GM19328 (cell line): ENCODE measurements around the gene CDV3.
"Not testable (repeated sequence)": the region's sequence is repeated elsewhere in the genome, so short reads cannot be mapped to it uniquely, and the experiment has no call there.

Experiments
- ATAC-seq: cut with Tn5 transposase; IDR thresholded peaks from one replicate; pipeline ENCODE4 v1.9.1; 2021; ENCODE audit warnings: mild to moderate bottlenecking, moderate library complexity; ENCODE audit not compliant: unreplicated experiment

The CDV3 gene

GRCh38 chr3:133573629-133574194 is at the start of gene CDV3:
Gene CDV3 (plus strand): TSS chr3:133573686. CDS start chr3:133574045, 359 bp downstream.
- peak; percentile 22 for ATAC-seq

GRCh38 chr3:133523758-133524157 is 49.7 kb upstream of the CDV3 start:
- not testable (repeated sequence) for ATAC-seq

- ATAC-seq = no peak
These were observed 48.1 kb upstream of the CDV3 start for GRCh38 chr3:133525435-133525834.

- no peak for ATAC-seq
These were observed 46.3 kb upstream of the CDV3 start for GRCh38 chr3:133527081-133527715.

- no peak for ATAC-seq
These were observed 43.7 kb upstream of the CDV3 start for GRCh38 chr3:133529809-133530208.

GRCh38 chr3:133531981-133532380 is 41.5 kb upstream of the CDV3 start:
- ATAC-seq = no peak

- no peak for ATAC-seq
These were observed 40.5 kb upstream of the CDV3 start for GRCh38 chr3:133532951-133533350.

- ATAC-seq = no peak
These were observed 37.3 kb upstream of the CDV3 start for GRCh38 chr3:133535971-133536881.

- not testable (repeated sequence) for ATAC-seq
These were observed 36.4 kb upstream of the CDV3 start for GRCh38 chr3:133537131-133537530.

- no peak for ATAC-seq
These were observed 35.3 kb upstream of the CDV3 start for GRCh38 chr3:133538154-133538553.

- no peak for ATAC-seq
These were observed 32.4 kb upstream of the CDV3 start for GRCh38 chr3:133540896-133541674.

- ATAC-seq = no peak
These were observed 30.6 kb upstream of the CDV3 start for GRCh38 chr3:133542871-133543270.

- not testable (repeated sequence) for ATAC-seq
These were observed 28.5 kb upstream of the CDV3 start for GRCh38 chr3:133544983-133545382.

GRCh38 chr3:133547432-133548041 is 25.9 kb upstream of the CDV3 start:
- no peak for ATAC-seq

- no peak for ATAC-seq
These were observed 25.4 kb upstream of the CDV3 start for GRCh38 chr3:133548090-133548489.

GRCh38 chr3:133549565-133549964 is 23.9 kb upstream of the CDV3 start:
- ATAC-seq = no peak

- not testable (repeated sequence) for ATAC-seq
These were observed 21.9 kb upstream of the CDV3 start for GRCh38 chr3:133551589-133551988.

GRCh38 chr3:133561679-133562078 is 11.8 kb upstream of the CDV3 start:
- ATAC-seq = no peak

GRCh38 chr3:133562376-133562775 is 11.1 kb upstream of the CDV3 start:
- no peak for ATAC-seq

- ATAC-seq = no peak
These were observed 10.3 kb upstream of the CDV3 start for GRCh38 chr3:133563186-133563591.

- ATAC-seq = no peak
These were observed 9.7 kb upstream of the CDV3 start for GRCh38 chr3:133563816-133564215.
